COLO829 (cell line): Measurements from ENCODE around the gene TMEM81.

Experiments used
- DNase-seq: peaks from one replicate; pipeline ENCODE4 v3.0.0; 2012; ENCODE audit warnings: low spot score

Gene TMEM81

DNA sequence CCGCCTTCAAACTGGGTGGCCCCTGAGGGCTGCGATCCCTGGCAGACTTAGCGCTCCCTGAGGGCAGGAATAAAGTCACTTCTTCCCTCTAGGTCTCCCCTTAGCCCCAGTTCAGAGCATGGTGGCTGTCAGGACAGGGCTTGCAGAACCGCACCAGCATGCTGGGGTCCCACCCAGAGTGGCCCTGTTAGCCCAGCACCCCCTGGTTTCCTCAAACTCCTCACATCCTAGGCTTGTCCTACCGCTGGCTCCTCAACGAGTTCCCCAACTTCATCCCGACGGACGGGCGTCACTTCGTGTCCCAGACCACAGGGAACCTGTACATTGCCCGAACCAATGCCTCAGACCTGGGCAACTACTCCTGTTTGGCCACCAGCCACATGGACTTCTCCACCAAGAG is 25.4 kb downstream of the TMEM81 start:
- DNase-seq = no peak

DNA sequence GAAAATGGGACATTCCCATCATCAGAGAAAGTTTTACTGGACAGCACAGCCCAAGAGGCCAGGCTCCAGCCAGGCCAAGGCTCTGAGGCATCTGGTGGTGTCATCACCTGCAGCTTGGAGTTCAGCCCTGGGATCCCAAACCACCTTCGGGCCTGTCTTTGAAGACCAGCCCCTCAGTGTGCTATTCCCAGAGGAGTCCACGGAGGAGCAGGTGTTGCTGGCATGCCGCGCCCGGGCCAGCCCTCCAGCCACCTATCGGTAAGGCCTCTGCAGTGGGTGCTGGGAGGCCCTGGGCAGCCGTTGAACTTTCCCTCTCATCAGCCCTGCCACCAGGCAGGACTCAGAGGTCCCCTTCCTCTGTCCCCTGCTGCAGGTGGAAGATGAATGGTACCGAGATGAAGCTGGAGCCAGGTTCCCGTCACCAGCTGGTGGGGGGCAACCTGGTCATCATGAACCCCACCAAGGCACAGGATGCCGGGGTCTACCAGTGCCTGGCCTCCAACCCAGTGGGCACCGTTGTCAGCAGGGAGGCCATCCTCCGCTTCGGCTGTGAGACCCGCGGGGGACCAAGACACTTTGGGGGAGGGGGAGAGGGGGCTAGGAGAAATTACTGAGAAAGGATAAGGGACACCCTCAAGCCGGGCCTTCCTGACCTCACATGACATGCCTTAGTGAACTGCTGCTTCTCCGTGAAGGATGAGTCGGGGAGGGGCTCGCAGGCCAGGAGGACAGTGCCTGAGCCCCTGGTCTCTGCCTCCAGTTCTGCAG is 26.3 kb downstream of the TMEM81 start:
- no peak for DNase-seq

DNA sequence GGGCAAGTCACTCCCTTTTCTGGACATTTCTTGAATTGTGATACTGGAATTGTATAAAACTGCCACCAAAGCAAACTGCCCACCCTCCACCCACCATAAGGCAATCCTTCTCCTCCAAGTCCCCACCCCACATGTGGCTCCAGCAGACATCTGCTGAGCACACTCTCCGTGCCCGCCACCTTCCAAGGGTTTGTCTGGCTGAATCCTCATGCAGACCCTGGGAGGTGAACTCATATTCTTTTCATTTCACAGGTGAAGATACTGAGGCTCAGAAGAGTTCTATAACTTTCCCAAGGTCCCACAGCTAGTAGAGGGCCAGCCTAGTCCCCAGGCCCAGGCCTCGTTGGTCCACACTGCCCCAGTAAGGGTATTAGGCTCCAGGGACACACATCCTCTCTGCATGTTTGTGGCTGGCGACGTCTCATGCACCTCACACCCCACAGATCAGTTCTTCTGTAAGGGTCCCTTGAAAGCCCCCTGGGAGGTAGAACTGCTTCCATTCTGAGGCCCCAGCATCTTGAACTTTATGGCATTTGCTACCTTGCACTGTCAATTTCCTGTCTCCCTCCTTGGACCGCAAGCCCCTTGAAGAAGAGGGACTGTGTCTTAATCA is 27.2 kb downstream of the TMEM81 start:
- DNase-seq = no peak

DNA sequence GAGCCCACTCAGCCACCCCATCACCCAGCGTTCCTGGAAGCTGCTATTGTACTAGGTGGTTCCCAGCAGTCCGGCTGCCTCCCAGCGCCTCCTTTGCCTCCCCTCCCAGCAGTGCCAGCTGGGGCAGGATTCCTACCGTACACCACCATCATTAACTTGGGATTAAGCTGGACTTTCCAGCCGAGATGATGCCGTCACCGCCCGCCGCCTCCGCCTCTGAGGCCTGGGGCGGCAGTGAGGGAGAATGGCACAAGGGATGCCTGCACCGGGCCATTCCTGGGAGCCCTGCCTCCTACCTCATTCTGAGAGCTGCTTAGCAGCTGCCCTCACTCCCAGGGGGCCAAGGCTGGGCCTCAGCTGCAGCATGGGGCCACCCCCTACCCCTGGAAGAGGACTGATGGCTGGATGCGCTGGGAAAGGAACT is 28.1 kb downstream of the TMEM81 start:
- no peak for DNase-seq

DNA sequence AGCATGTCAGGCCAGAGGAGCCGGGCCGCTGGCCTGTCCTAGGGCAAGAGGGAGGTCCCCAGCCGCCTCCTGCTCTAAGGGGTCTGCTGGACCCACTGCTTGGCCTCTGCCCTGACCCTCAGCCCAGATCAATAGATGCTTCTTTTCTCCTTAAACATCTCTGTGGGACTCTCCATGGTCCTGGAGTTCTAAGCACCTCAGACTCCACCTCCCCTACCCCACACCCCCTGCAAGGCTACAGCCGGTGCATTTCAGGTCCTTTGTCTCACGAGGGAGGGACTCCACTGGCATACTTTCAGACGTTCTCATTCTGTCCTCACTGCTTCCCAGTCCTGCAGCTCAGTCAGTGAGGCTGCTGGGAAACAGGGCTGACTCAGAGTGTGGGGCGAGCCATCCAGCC is 30.2 kb downstream of the TMEM81 start:
- no peak for DNase-seq

DNA sequence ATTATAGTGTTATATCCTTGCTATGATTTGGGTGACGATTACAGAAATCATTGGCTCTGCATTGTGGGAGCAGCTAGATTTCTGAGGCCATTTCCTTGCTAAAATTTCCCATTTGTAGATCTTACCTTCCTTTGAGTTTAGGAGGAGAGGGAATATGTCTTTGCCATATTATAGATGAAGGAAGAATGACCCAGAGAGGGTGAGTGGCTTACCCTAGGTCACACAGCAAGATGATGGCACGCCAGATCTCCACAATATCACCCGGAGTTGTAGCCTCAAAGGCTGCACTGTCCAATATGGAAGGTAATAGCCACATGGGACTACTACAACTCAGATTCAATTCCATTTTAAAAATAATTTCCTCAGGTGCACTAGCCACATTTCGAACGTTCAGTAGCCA is 31.0 kb downstream of the TMEM81 start:
- no peak for DNase-seq

DNA sequence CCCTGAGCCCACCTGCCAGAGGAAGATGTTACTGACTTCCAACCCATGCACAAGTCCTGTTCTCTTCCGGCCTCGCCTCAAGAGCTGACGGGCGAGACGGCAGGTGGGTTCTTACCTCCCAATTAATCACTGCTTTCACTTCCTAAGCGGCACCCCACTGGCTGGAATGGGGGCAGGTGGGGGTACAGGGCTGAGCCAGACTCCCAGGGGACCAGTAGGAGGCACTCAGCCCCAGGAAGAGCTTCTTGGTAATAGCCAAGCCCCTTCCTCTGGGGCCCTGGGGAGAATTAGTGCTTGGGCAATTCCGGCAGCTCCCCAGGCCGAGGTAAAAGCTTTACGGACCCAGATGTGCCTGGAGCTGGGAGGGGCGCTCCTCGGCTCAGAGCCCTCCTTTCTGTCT is 31.6 kb downstream of the TMEM81 start:
- no peak for DNase-seq

DNA sequence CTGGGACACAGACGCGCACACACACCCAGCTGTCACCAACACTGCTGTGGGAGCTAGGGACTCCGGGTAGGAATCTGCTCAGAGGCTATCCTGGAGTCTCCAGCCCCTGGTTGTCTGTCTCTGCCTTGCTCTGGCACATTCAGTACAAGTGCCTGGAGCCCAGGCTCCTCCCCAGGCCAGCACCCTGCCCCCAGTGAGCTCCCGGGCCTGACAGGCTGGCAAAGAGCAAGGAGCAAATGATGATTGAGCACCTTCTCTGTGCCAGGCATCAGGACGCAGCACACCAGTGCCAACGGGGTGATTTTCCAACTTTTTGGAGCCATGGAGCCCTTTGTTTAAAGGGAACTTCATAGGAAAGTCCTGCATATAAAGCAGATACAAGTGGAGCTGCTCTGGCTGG is 34.8 kb downstream of the TMEM81 start:
- no peak for DNase-seq

DNA sequence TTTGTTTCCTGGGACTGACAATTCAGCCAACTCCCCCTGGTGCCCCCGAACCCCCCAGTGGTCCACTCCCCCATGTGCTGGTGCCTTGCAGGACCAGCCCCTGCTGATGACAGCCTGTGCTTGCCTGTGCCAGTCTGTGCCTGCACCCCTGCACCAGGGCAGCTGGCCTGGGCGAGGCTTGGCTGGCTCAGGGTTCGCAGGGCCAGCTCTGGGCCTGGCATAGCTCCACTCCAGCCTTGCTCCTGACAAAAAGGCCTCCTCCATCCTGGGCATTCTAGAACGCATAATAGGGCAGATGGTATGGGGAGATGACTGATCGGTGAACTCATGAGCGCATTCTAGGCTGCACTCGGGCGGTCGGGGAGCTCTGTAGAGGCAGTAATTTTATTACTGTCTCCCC is 35.9 kb downstream of the TMEM81 start:
- DNase-seq = no peak

DNA sequence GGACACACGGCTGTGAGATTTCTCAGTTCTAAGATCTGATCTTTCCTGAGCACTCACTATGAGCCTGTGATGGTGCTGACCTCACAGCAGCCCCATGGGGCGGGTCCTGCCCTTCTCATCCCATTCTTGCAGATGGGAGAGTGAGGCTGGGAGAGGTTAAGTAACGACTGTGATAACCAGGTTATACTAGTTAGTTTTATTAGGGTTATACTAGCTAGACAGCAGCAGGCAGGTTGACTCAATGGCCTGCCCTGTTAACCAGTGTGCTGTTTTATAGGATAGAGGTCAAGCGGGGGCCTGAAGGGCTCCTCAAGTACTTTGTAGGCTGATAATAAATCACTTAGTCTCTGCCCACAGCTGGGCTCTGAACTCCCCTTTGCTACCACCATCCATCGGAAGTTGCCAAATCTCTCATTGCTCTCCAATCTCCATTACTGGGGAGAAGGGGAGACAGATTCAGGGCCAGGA is 36.5 kb downstream of the TMEM81 start:
- DNase-seq = no peak

DNA sequence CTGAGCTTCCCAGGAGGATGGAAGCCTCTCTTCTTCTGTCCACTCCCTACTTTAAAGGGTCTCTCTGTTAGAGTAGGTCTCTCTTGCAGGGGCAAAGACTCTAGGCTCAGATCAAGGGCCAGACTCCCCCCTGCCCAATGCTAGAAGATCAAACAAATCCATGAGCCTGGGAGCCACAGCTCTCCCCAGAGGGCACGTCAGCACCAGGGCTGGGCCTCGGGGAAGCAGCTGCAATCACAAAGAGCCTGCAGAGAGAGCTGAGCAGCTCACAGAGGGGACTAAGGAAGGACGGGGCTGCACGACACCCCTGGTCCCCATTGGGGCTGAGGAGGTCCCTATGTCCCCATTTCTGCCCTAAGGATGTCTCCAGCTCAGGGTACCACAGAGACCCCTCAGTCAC is 37.4 kb downstream of the TMEM81 start:
- DNase-seq = no peak

DNA sequence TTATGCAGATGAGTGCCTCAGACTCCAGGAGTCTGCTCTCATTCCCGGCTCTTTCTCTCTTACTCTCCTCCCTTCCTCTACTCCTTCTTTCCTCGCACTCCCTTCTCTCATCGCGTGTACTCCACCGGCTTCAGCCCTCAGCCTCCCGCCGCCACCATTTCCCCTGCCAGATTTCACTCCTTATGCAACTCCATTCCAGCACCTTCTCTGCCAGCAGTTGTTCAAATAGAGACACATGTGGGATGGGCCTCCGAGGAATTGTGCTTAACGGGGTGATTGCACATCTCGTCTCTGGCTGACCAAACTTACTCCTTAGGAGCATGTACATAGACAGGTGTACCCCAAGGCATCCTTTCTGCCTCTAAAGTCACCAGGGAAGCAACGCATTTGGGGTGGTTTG is 39.1 kb downstream of the TMEM81 start:
- DNase-seq = no peak

DNA sequence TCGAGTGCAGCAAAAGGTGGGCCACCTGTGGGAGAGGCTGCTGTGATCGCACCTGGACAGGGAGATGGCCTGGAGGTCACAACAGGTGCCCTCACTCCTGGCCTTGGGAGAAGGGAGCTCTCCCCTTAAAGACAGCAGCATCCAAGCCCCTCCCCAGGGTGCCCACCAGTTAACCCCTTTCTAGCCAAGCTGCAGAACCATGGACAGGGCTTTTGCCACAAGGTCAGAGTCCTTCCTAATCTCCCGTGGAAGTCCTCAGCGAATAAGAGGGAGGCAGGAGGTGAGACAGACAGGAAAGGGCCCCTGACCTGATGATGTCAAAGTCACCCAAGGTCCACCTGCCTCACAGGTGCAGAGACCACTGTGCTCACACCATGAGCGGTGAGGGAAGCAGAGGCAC is 39.5 kb downstream of the TMEM81 start:
- no peak for DNase-seq

DNA sequence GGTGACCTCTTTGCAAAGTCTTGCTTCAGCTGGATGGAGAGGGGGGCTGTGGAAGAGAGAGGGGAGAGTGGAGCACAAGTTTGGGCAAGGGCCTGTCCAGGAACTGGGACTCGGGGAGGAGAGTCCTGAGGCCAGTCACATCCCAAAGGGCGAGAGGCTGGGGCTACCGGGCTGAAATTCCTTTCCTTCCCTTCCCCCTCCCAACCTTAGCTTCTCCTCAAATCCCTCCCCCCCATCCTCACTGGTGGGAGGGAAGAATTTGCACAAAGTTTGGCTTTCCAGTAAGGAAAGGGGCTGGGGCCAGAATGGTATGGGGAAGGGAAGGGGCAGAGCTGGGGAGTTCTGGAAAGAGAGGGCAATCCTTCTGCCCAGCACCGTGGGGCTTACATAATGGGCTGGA is 40.4 kb downstream of the TMEM81 start:
- no peak for DNase-seq

DNA sequence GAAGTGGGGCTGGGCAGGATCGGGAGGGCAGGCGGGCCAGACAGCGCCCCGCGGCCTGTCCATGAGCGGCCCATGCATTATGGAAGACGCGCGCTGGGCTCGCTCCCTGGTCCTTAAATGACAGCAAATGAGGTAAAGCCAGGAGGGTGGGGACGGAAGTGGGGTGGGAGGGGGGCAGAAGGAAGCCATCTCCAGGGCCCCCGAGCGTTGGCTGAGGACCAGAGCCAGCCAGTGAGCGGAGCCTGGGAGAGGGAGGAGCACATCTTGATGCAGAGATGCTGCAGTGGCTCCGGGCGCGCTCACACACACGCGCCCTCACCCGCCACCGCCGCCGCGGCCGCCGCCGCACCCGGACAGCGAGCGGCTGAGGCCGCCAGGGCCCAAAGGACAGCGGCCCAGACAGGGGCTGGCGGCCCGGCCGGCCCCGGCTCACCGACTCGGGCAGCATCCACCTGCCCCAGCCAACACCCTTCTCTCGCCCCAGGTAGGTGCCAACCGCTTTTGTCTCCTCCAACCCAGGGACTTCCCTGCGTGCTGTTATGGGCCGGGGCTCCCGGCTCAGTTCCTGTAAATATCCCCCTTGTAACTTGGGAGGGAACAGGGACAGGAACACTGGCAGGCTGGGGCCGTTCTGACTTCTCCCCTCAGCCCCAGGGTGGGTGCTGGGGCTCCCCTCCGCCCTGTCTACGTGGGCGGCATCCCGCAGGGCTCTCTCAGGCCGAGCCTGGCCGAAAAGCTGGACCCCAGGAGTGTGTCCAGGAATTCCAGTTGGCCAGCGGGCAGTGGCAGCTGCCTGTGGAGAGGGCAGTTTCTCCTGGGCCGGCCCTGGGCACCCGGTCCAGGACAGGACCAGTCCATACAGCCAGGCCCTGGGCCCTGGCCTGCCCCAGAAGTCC is 41.1 kb downstream of the TMEM81 start, which contains the start of gene CNTN2:
CNTN2 (plus strand) TSS at position 302 of the 896 bp plus-strand sequence. CDS start 9,974 bp downstream, outside the sequence.
- no peak for DNase-seq

DNA sequence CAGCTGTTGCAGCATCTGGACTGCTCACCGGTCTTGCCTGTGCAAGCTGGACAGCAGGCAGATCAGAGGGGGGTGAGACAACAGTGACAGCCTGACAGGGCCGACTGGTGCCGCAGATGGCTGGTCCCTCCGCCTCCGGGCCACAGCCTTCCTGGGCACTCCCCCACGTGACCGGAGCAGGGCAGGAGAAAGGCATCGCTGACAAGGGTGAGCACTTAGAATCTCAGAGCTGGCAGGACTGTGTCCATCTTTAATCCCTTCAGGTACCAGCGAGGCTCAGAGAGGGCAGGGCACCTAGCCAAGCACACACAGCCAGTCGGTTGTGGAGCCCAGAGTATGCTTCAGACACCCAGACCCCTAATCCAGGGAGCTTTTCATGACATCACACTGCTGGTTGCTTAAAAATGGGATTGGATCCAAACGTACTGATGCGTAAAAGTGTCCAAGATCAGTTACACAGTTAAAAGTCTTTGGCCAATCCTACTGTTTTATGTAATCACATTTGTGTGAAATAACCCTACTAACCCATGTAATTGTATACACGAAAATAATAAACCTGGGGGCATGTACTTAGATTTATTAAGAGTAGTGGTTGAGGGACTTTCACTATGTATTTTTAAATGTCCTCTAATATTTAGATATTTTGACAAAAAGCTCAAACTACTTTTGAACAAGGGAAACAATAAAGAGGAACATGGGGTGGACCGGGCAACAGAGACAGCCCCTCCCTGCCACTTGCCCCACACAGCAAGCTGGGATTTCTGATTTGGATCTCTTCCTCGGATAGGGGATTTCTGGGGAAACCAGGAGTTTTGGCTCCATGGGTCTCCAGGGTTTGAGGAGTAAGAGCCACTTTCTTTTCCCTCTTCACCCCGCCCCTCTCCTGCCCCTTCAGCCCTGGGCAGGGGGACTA is 42.0 kb downstream of the TMEM81 start:
- DNase-seq = no peak

DNA sequence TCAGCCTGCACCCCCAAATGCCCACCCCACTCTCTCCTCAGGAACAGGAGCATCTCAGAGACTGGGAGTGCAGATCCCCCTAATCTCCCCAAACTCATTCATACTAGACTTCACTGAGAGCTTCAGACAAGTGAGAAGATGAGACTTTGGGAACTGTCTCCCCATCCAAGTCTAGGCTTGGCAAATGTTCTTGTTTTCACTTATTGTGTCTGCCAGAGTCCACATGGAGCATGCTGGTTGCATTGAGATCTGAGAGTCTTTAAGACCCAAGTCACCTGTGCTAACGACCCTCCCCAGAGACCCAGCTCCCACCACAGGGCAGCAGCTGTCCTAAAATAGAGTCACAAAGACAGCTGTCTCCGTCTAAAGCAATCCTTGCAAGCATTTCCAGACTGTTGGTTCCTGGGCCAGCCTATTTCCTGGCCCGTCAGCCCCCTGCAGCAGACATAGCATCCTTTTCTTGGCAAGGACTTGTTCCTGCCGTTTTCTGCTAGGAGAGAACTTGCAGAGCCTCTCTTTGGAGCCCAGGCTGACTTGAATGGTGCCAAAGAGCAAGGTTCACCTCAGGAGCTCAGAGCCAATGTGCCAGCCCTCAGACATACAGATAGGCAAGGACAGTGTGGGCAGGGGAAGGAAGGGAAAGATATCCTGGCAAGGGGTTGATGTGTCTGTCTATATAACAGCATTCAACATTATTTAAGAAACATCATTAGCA is 43.1 kb downstream of the TMEM81 start:
- no peak for DNase-seq

DNA sequence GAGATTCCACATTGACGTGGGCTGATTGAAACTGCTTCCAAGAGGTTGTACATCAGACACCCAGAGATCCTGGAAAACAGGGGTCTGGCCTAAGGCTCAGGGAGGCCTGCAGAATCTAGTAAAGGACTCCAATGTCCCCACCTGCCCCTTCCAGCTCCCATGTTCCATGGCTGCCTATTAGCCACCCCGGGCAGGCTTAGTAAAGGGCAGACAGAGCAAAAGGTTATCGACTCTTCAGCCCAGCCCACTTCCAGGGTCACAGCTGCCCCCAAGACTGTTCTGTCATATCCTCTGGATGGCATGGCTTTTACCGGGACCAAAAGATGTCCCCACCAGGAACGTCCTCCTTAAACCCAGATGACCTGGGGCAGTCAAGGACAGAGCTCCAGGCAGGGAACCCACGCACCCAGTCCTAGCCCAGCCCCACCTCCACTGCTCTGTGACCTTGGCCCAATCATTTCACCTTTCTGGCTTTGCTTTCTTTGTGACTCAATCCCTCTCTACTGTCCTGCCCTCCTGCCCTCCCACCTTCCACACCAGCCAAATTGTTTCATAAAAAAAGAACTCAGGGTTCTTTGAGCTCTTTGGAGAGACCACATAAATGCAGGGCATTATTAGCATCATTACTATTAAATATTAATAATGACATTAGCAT is 46.0 kb downstream of the TMEM81 start:
- DNase-seq = no peak

DNA sequence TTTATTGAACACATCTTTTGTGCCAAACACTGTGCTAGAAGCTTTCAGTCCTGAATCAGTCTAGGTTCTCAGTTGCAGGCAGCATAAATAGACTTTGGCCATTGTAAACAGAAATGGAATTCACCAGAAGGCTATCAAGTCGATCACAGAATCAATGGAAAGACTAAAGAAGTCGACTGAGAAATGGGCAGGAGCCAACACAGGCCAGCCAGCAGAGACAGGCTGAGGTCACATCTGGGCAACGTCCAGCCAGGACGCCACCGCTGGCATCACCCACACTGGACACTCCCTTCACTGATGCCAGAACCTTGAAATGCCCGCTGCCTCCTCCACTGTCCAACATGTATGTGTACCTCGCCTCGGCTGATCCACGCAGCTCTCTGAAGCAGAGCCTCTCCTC is 46.7 kb downstream of the TMEM81 start:
- DNase-seq = no peak
